ENCODE data around the gene UBE3D.

Gene UBE3D

DNA sequence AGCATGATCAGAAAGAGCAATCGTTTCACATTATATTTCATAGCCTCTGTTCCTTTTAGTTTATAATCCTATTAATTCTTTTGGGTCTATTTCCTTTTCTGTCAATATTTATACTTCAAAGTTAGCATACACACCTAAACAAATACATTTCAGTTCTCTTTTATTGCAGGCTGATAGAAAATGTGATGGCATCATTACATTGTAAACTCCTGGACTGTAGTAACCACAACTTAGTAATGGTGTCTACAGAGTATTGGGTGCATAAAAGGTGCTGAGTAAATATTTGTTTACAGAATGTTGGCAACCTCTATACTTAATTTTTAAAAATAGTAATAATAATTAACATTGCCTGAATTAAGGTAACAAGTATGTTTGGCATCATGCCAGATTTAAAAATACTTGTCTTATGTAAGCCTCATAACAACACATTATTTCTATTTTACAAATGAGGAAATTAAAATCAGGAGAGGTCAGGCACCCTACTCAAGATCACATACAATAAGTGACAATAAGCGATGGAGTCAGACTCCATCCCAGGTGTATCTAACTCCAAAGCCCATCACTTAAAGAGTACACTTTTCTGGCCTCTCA lies 195.0 kb downstream of the UBE3D start:
- TF ChIP-seq, protein P1, sequence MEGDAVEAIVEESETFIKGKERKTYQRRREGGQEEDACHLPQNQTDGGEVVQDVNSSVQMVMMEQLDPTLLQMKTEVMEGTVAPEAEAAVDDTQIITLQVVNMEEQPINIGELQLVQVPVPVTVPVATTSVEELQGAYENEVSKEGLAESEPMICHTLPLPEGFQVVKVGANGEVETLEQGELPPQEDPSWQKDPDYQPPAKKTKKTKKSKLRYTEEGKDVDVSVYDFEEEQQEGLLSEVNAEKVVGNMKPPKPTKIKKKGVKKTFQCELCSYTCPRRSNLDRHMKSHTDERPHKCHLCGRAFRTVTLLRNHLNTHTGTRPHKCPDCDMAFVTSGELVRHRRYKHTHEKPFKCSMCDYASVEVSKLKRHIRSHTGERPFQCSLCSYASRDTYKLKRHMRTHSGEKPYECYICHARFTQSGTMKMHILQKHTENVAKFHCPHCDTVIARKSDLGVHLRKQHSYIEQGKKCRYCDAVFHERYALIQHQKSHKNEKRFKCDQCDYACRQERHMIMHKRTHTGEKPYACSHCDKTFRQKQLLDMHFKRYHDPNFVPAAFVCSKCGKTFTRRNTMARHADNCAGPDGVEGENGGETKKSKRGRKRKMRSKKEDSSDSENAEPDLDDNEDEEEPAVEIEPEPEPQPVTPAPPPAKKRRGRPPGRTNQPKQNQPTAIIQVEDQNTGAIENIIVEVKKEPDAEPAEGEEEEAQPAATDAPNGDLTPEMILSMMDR (conservative IDR thresholded peaks at IDR 0.05; ENCODE audit: low read depth, low read length): no peak
- Histone ChIP-seq H3K4me3 (IDR thresholded peaks at IDR 0.05; ENCODE audit: insufficient read depth, low read depth, low read length) (no peak overlapping the region), H3K27ac (no peak overlapping the region), H3K27me3 (ENCODE audit: insufficient read depth, low read depth) (no peaks in the 10 kb centered on the region), H3K36me3 (ENCODE audit: insufficient read depth) (no peaks in the 10 kb centered on the region), H3K4me1 (ENCODE audit: low read depth, poor library complexity, severe bottlenecking) (no peaks in the 10 kb centered on the region), H3K4me2 (no peak overlapping the region), H3K79me2 (ENCODE audit: insufficient read depth, low read depth) (no peaks in the 10 kb centered on the region), H2AFZ (ENCODE audit: low read depth) (no peak overlapping the region), H4K20me1 (ENCODE audit: insufficient read depth) (no peaks in the 10 kb centered on the region), H3K9ac (no peak overlapping the region)

DNA sequence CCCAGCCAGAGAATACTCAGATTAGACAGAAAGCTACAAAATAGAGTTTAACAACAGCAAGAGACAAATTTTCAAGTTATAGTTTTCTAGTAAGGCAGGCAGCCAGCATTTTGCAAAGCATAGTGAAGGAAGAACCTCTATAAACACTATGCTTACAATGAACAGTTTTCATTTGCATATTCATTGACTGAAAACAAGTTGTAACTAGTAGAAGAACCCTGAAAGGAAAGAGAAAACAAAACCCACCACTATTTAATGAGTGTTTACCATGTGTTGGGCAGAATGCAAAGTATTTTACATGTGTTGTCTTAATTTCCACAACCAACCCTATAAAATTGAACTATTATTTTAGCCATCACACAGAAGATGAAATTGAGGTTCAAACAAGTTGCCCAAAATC lies 196.1 kb downstream of the UBE3D start:
- H3K4me3 ChIP-seq (IDR thresholded peaks at IDR 0.05; ENCODE audit: insufficient read depth, low read depth, low read length): no peak overlapping the region
- H3K9ac ChIP-seq: no peak overlapping the region
- no peak overlapping the region for H3K27ac ChIP-seq
- H3K27me3 ChIP-seq (ENCODE audit: insufficient read depth, low read depth): no peaks in the 10 kb centered on the region
- no peaks in the 10 kb centered on the region for H3K36me3 ChIP-seq (ENCODE audit: insufficient read depth)
- H3K4me1 ChIP-seq (ENCODE audit: low read depth, poor library complexity, severe bottlenecking): no peaks in the 10 kb centered on the region
- H3K79me2 ChIP-seq (ENCODE audit: insufficient read depth, low read depth): no peaks in the 10 kb centered on the region
- H3K4me2 ChIP-seq: no peak overlapping the region
- H4K20me1 ChIP-seq (ENCODE audit: insufficient read depth): no peaks in the 10 kb centered on the region
- TF ChIP-seq, protein P1 (conservative IDR thresholded peaks at IDR 0.05; ENCODE audit: low read depth, low read length): no peak
- H2AFZ ChIP-seq (ENCODE audit: low read depth): no peak overlapping the region

DNA sequence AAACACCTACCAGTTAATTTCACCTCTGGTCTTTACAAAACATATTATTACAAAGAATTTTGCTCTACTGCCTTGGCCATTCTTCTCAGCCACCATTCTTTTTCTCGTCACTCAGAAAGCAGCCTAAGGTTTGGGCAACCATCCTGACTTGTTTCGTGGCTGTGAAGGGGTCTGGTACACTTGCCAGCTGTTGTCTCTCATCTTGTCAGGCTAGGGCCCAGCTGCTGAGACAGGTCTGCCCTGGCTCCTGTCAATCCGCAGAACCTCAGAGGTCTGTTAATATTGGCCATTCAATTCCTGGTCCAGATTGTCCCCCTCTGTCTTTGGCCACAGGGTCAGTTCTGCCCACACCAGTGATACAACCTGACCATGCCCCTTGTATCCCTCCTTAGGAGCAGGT lies 197.7 kb downstream of the UBE3D start:
- Histone ChIP-seq H3K27ac (no peak overlapping the region), H3K36me3 (ENCODE audit: insufficient read depth) (no peaks in the 10 kb centered on the region), H3K79me2 (ENCODE audit: insufficient read depth, low read depth) (no peaks in the 10 kb centered on the region), H3K9ac (no peak overlapping the region), H4K20me1 (ENCODE audit: insufficient read depth) (no peaks in the 10 kb centered on the region), H3K4me3 (IDR thresholded peaks at IDR 0.05; ENCODE audit: insufficient read depth, low read depth, low read length) (no peak overlapping the region), H3K4me2 (no peak overlapping the region), H3K27me3 (ENCODE audit: insufficient read depth, low read depth) (no peaks in the 10 kb centered on the region), H2AFZ (ENCODE audit: low read depth) (no peak overlapping the region), H3K4me1 (ENCODE audit: low read depth, poor library complexity, severe bottlenecking) (no peaks in the 10 kb centered on the region)
- TF ChIP-seq, protein P1 (conservative IDR thresholded peaks at IDR 0.05; ENCODE audit: low read depth, low read length): no peak

DNA sequence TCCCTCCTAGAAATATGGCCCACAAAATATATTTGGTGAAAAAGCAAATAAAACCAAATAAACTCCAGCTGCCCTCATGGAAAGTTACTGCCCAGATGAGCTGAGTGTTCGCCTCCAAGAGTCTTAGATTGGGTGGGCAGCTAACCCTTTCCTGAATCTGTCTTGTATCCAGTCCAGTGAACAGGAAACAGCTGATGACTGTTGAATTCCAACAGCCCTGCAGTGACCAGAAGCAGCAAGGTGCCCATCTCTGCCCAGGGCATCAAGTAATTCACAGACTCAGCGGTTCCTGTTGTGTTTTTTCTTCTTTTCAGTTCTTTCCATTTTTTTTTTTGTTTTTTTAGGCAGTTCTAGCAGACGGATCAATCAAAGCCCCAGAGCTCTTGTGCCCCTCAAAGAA lies 199.2 kb downstream of the UBE3D start:
- TF ChIP-seq, protein P1 (conservative IDR thresholded peaks at IDR 0.05; ENCODE audit: low read depth, low read length): no peak
- H3K4me3 ChIP-seq (IDR thresholded peaks at IDR 0.05; ENCODE audit: insufficient read depth, low read depth, low read length): no peak overlapping the region
- H2AFZ ChIP-seq (ENCODE audit: low read depth): no peak overlapping the region
- H3K27ac ChIP-seq: no peak overlapping the region
- no peaks in the 10 kb centered on the region for H3K36me3 ChIP-seq (ENCODE audit: insufficient read depth)
- H3K4me1 ChIP-seq (ENCODE audit: low read depth, poor library complexity, severe bottlenecking): no peaks in the 10 kb centered on the region
- H4K20me1 ChIP-seq (ENCODE audit: insufficient read depth): no peaks in the 10 kb centered on the region
- H3K9ac ChIP-seq: no peak overlapping the region
- H3K4me2 ChIP-seq: no peak overlapping the region
- H3K27me3 ChIP-seq (ENCODE audit: insufficient read depth, low read depth): no peaks in the 10 kb centered on the region
- H3K79me2 ChIP-seq (ENCODE audit: insufficient read depth, low read depth): no peaks in the 10 kb centered on the region

Measured in KMS-11 (cell line).